Measurements from ENCODE around the gene MACROH2A2.

MACROH2A2 gene

DNA sequence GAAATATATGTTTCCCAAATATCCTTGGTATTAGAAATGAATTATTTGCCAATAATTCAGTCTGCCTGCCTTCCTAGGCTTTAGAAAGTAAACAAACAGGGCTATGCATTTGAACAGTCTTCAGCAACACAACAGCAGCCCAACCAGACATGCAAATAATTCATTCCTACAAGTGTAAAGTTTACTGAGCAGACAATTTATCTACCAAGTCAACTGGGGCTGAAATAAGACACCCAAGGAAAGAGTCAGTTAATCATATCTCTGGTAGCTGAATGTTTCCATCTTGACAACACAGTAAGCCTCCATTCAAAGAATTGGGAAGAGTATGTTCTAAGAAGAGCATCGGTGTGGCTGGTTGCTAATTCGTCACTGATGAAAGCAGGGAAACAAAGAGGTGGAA is 41.6 kb downstream of the MACROH2A2 start:
- TF ChIP-seq REST (IDR thresholded peaks at IDR 0.05; ENCODE audit: insufficient replicate concordance, low read depth) (no peak), POLR2AphosphoS5 (IDR thresholded peaks at IDR 0.05; ENCODE audit: low read depth) (no peak), CTCF (IDR thresholded peaks at IDR 0.05; ENCODE audit: insufficient read depth, low read length) (no peak), GABPA (IDR thresholded peaks at IDR 0.05; ENCODE audit: low read depth) (no peak), SPI1 (IDR thresholded peaks at IDR 0.05; ENCODE audit: borderline replicate concordance, low read depth) (no peak)
- H3K27ac ChIP-seq (replicated peaks) = no peak overlapping the region
- DNase-seq (ENCODE audit: low read depth in 1 of 2, low spot score in 1 of 2) = no peak
- no peaks in the 10 kb centered on the region for H3K27me3 ChIP-seq (ENCODE audit: insufficient read depth, poor library complexity, severe bottlenecking)
- H3K4me3 ChIP-seq (replicated peaks; ENCODE audit: insufficient read depth, low read length) = no peak overlapping the region

- TF ChIP-seq CTCF (IDR thresholded peaks at IDR 0.05; ENCODE audit: insufficient read depth, low read length) (no peak), POLR2AphosphoS5 (IDR thresholded peaks at IDR 0.05; ENCODE audit: low read depth) (no peak), GABPA (IDR thresholded peaks at IDR 0.05; ENCODE audit: low read depth) (no peak), SPI1 (IDR thresholded peaks at IDR 0.05; ENCODE audit: borderline replicate concordance, low read depth) (no peak), REST (IDR thresholded peaks at IDR 0.05; ENCODE audit: insufficient replicate concordance, low read depth) (no peak)
- no peak overlapping the region for H3K4me3 ChIP-seq (replicated peaks; ENCODE audit: insufficient read depth, low read length)
- DNase-seq (ENCODE audit: low read depth in 1 of 2, low spot score in 1 of 2) = no peak
- H3K27ac ChIP-seq (replicated peaks) = no peak overlapping the region
- no peaks in the 10 kb centered on the region for H3K27me3 ChIP-seq (ENCODE audit: insufficient read depth, poor library complexity, severe bottlenecking)
Measured at GRCh38 chr10:70096016-70096704, 43.5 kb downstream of the MACROH2A2 start.

- Histone ChIP-seq H3K4me3 (replicated peaks; ENCODE audit: insufficient read depth, low read length) (no peak overlapping the region), H3K27me3 (ENCODE audit: insufficient read depth, poor library complexity, severe bottlenecking) (no peaks in the 10 kb centered on the region), H3K27ac (replicated peaks) (no peak overlapping the region)
- DNase-seq (ENCODE audit: low read depth in 1 of 2, low spot score in 1 of 2) = no peak
- TF ChIP-seq REST (IDR thresholded peaks at IDR 0.05; ENCODE audit: insufficient replicate concordance, low read depth) = no peak
Measured at GRCh38 chr10:70096705-70097420, 44.2 kb downstream of the MACROH2A2 start.
